Stomach (tissue), 9 donors: ENCODE measurements around the gene GRB7. TPM values are rescaled to one million over a fixed set of nuclear protein-coding genes. Genes with fewer than 3 reads are reported as not detected.

Source experiments
- DNase-seq, 2 donors: peaks; one replicate each; pipeline versions ENCODE4 v3.0.0 to v3.0.0-alpha.2; 2013 to 2019
- H3K27ac ChIP-seq, 5 donors: fragments of 200-600 bp in 4 of 5; sonication (generic) in 4 of 5; one replicate each; pipeline ENCODE4 v1.5.1; 2013 to 2019; ENCODE audit warnings: mild to moderate bottlenecking in 1 of 5, moderate library complexity in 1 of 5
- H3K27me3 ChIP-seq, 3 donors: fragments of 200-600 bp; sonication (generic); one replicate each; pipeline ENCODE4 v1.5.1; 2017 to 2019; ENCODE audit warnings: mixed run types in 1 of 3
- H3K36me3 ChIP-seq, 4 donors: fragments of 200-600 bp; sonication (generic); 1 replicate in 3 of 4; 2 replicates in 1 of 4; pipeline ENCODE4 v1.5.1; 2016 to 2019
- H3K4me1 ChIP-seq, 4 donors: fragments of 200-600 bp; sonication (generic); one replicate each; pipeline ENCODE4 v1.5.1; 2016 to 2019
- H3K4me3 ChIP-seq, 4 donors: fragments of 200-600 bp; sonication (generic) in 3 of 4; one replicate each; pipeline ENCODE4 v1.5.1; 2016 to 2019; ENCODE audit warnings: mild to moderate bottlenecking in 1 of 4
- H3K9me3 ChIP-seq, 4 donors: fragments of 200-600 bp; sonication (generic); one replicate each; pipeline ENCODE4 v1.5.1; 2016 to 2019
- CTCF ChIP-seq, 7 experiments: fragments of 450-650 bp in 4 of 7; fragments of 200-600 bp in 3 of 7; sonication (generic) in 3 of 7; IDR thresholded peaks; one replicate each; pipeline ENCODE4 v1.5.1; 2016 to 2019; ENCODE audit warnings: antibody characterized with exemption in 7 of 7, control low read depth in 2 of 7, mild to moderate bottlenecking in 1 of 7
- EP300 ChIP-seq: sonication (generic); formaldehyde crosslinking; IDR thresholded peaks from one replicate; pipeline ENCODE4 v1.6.1; 2017; ENCODE audit warnings: antibody characterized with exemption
- POLR2A ChIP-seq, 4 donors: fragments of 450-650 bp; IDR thresholded peaks; one replicate each; pipeline ENCODE4 v1.6.1; 2016; ENCODE audit warnings: antibody characterized with exemption in 4 of 4, control low read depth in 2 of 4, mild to moderate bottlenecking in 1 of 4, moderate library complexity in 1 of 4
- POLR2AphosphoS5 ChIP-seq, 3 donors: sonication (generic); formaldehyde crosslinking; IDR thresholded peaks; one replicate each; pipeline ENCODE4 v1.6.1; 2016; ENCODE audit warnings: antibody characterized with exemption in 3 of 3
- WGBS, 5 donors: extraction: QIAGEN DNeasy Blood & Tissue Kit in 3 of 5; methylation state at CpG; one replicate each; pipeline versions ENCODE4 v1.1.5 to v1.1.7; 2013 to 2018; 5-methylcytosine and 5-hydroxymethylcytosine counted together
- intact Hi-C: fragments of 100-400 bp; cut with DNase I; formaldehyde crosslinking; loops from one replicate; pipeline ENCODE4 v1.15.1; 2023; ENCODE audit warnings: low total_unique reads
- polyA plus RNA-seq, 3 donors: library from polyadenylated mRNA; stranded (reverse); fragments of 200-250 nt; gene quantifications; one replicate each; pipeline ENCODE4 v1.2.3, GENCODE V29; 2013
- total RNA-seq, 5 donors: library from RNA; depleted of rRNA; stranded (reverse); fragments of >200 nt; gene quantifications; one replicate each; pipeline versions ENCODE4 v1.1.0 to v1.2.3, GENCODE V29; 2014 to 2016
- donor health status: healthy with polysubstance abuse.
- donor health status: Bipolar disorder and iron deficiency.
- donor health status: healthy.

Gene GRB7
- total and polyA plus RNA-seq, 8 donors, result 2.3 to 43.9 (median 23.0) TPM

GRCh38 chr17:39740357-39741111 lies 2.8 kb downstream of the GRB7 start:
- DNase-seq, result peak in 1 of 2 donors; percentile 88
- peaks cover 0 to 84% (median 44%) of the 10 kb centered on the region in 3 donors for H3K27me3 ChIP-seq
- peak overlapping the region; percentile 42 to 62 (median 50) for H3K4me3 ChIP-seq
- H3K27ac ChIP-seq, result peak overlapping the region; percentile 84 to 93 (median 88)
- peaks cover 17 to 32% (median 31%) of the 10 kb centered on the region in 4 donors for H3K36me3 ChIP-seq
- 24 to 40% (median 28%) methylated on average over 10 to 16 of the region's 16 CpGs for WGBS, 5 donors
- intact Hi-C loops, result no loop called here
- peaks cover 33 to 64% (median 55%) of the 10 kb centered on the region in 4 donors for H3K4me1 ChIP-seq
- H3K9me3 ChIP-seq, result no peaks in the 10 kb centered on the region
- TF ChIP-seq POLR2A (IDR thresholded peaks at IDR 0.05), result no peak
- TF ChIP-seq CTCF (IDR thresholded peaks at IDR 0.05), result no peak
- no peak for TF ChIP-seq EP300
- no peak for TF ChIP-seq POLR2AphosphoS5 (IDR thresholded peaks at IDR 0.05)

- Histone ChIP-seq H3K27ac (no peak overlapping the region), H3K36me3 (peaks cover 17 to 50% (median 48%) of the 10 kb centered on the region in 4 donors), H3K4me1 (peaks cover 25 to 56% (median 42%) of the 10 kb centered on the region in 4 donors), H3K4me3 (no peak overlapping the region), H3K9me3 (no peaks in the 10 kb centered on the region), H3K27me3 (peaks cover 0 to 71% (median 43%) of the 10 kb centered on the region in 3 donors)
- DNase-seq, result no peak
- 70 to 86% (median 82%) methylated on average over 14 to 18 of the region's 18 CpGs for WGBS, 5 donors
- intact Hi-C loops, result no loop called here
- TF ChIP-seq EP300 (no peak), CTCF (IDR thresholded peaks at IDR 0.05) (no peak), POLR2AphosphoS5 (IDR thresholded peaks at IDR 0.05) (no peak), POLR2A (IDR thresholded peaks at IDR 0.05) (no peak)
These were observed 4.6 kb downstream of the GRB7 start for GRCh38 chr17:39742126-39742855.

- DNase-seq, result no peak
- peaks cover 0 to 65% (median 36%) of the 10 kb centered on the region in 3 donors for H3K27me3 ChIP-seq
These were observed 5.2 kb downstream of the GRB7 start for GRCh38 chr17:39742856-39743436.

More at GRCh38 chr17:39742856-39743436, 5.2 kb downstream of the GRB7 start:
- no peaks in the 10 kb centered on the region for H3K9me3 ChIP-seq
- peaks cover 25 to 49% (median 36%) of the 10 kb centered on the region in 4 donors for H3K4me1 ChIP-seq
- WGBS, 5 donors, result 83 to 87% (median 85%) methylated on average over 19 to 21 of the region's 21 CpGs
- TF ChIP-seq CTCF (IDR thresholded peaks at IDR 0.05) (no peak), EP300 (no peak), POLR2AphosphoS5 (IDR thresholded peaks at IDR 0.05) (no peak), POLR2A (IDR thresholded peaks at IDR 0.05) (no peak)
- intact Hi-C loops, result no loop called here
- H3K4me3 ChIP-seq, result no peak overlapping the region
- H3K27ac ChIP-seq, result no peak overlapping the region
- peaks cover 17 to 55% (median 53%) of the 10 kb centered on the region in 4 donors for H3K36me3 ChIP-seq
